Muscle layer of colon (tissue), 2 donors: ENCODE results near the gene TNIK.
A peak's percentile ranks its signal among the peaks of the same experiment; 100 is the strongest.

Experiments
- H3K27ac ChIP-seq: one replicate; pipeline ENCODE4 v1.7.0; 2013; ENCODE audit warnings: low read depth, mild to moderate bottlenecking, low read length, moderate library complexity
- H3K27me3 ChIP-seq, 2 donors: one replicate each; pipeline ENCODE4 v1.7.0; 2013; ENCODE audit warnings: low read length in 2 of 2, mild to moderate bottlenecking in 2 of 2; ENCODE audit not compliant: insufficient read depth in 2 of 2, control insufficient read depth in 1 of 2
- H3K36me3 ChIP-seq: one replicate; pipeline ENCODE4 v1.7.0; 2013; ENCODE audit warnings: mild to moderate bottlenecking, low read length; ENCODE audit not compliant: insufficient read depth
- H3K4me1 ChIP-seq: one replicate; pipeline ENCODE4 v1.7.0; 2013; ENCODE audit warnings: mild to moderate bottlenecking, low read length; ENCODE audit not compliant: insufficient read depth
- H3K4me3 ChIP-seq, 2 donors: one replicate each; pipeline ENCODE4 v1.7.0; 2013; ENCODE audit warnings: low read length in 2 of 2, low read depth in 1 of 2, mild to moderate bottlenecking in 1 of 2, moderate library complexity in 1 of 2
- H3K9ac ChIP-seq: one replicate; pipeline ENCODE4 v1.7.0; 2013; ENCODE audit warnings: low read length
- H3K9me3 ChIP-seq: one replicate; pipeline ENCODE4 v1.7.0; 2013; ENCODE audit warnings: mild to moderate bottlenecking, low read length
- donor health status: abdominal sarcoma.
- donor health status: Adenocarcinoma of cecum.

The TNIK gene

DNA sequence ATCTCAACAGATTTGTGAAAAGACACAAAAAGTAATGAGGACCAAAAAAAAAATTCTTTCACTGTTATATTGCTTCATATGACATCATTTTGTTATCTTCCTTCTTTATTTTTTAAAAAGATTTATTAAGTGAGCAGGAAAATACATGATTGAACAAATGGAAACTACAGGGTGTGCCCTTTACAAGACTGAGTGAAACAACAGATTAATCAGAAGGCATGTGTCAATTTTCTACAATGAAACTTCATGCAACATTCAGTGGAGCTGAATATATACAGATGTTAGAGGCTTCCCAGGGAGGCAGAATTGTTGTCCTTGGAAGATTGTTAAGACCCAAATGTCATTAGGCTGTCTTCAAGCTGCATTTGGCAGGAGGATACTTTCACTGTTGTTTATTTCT, 405.3 kb downstream of the TNIK start:
- H3K27me3 ChIP-seq = no peaks in the 10 kb centered on the region
- H3K9ac ChIP-seq = no peak overlapping the region
- H3K9me3 ChIP-seq = no peaks in the 10 kb centered on the region
- H3K27ac ChIP-seq = no peak overlapping the region
- no peaks in the 10 kb centered on the region for H3K4me1 ChIP-seq
- no peaks in the 10 kb centered on the region for H3K36me3 ChIP-seq
- H3K4me3 ChIP-seq = no peak overlapping the region

DNA sequence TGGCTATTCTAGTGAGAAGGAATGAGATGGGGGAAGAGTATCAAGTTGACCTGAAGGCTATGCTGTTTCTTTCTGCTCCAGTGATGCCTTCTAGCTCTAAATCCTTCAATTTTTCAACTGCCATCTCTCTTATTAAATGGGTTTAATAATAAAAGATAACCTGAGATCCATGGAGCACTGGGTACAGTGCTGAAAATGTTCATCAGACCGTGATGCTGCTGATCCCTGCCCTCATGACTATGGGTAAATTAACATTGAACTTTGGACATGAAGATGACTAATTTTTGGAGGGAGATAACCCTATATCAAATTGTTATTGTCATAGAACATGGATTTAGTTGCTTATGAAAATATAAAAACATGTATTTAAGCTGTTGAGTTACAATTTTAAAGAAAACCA, 406.0 kb downstream of the TNIK start:
- H3K4me3 ChIP-seq = no peak overlapping the region
- no peak overlapping the region for H3K27ac ChIP-seq
- H3K9ac ChIP-seq = no peak overlapping the region
- H3K9me3 ChIP-seq = no peaks in the 10 kb centered on the region
- H3K36me3 ChIP-seq = no peaks in the 10 kb centered on the region
- no peaks in the 10 kb centered on the region for H3K27me3 ChIP-seq
- H3K4me1 ChIP-seq = no peaks in the 10 kb centered on the region

DNA sequence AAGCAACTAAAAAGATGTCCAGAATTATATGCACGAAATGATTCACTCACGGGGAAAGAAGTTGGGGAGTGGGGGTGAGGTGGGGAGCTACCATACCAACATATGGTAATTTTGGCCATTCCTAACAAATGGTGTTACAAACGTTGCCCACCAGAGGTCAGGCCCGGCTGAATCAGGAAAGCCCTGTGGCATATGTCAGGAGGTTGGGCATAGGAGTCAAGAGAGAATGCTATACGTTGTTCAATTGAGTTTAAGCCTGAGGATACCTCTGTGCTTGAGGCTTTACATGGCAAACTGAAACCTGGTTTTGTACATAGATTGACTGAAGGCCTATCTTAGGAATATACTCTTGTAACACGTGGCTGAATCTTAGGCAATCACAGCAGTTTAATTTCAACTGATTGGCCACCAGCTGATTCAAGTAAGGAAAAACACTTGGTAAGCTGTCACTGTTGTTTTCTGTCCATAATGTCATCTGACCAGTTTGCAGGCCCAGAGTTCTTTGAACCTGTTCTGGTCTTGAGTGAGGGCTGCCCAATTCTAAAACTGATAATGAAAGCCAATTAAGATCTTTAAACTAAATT, 410.3 kb downstream of the TNIK start:
- H3K9me3 ChIP-seq = no peaks in the 10 kb centered on the region
- no peaks in the 10 kb centered on the region for H3K27me3 ChIP-seq
- no peak overlapping the region for H3K9ac ChIP-seq
- H3K4me3 ChIP-seq = no peak overlapping the region
- H3K4me1 ChIP-seq = no peaks in the 10 kb centered on the region
- no peaks in the 10 kb centered on the region for H3K36me3 ChIP-seq
- no peak overlapping the region for H3K27ac ChIP-seq

- Histone ChIP-seq H3K4me1 (no peaks in the 10 kb centered on the region), H3K9me3 (no peaks in the 10 kb centered on the region), H3K9ac (no peak overlapping the region), H3K4me3 (no peak overlapping the region), H3K36me3 (no peaks in the 10 kb centered on the region), H3K27me3 (no peaks in the 10 kb centered on the region), H3K27ac (no peak overlapping the region)
Measured at GRCh38 chr3:171046760-171047159, 413.4 kb downstream of the TNIK start.

GRCh38 chr3:171044835-171045793, 415.1 kb downstream of the TNIK start:
- H3K27ac ChIP-seq = no peak overlapping the region
- no peaks in the 10 kb centered on the region for H3K4me1 ChIP-seq
- no peaks in the 10 kb centered on the region for H3K9me3 ChIP-seq
- no peak overlapping the region for H3K4me3 ChIP-seq
- no peak overlapping the region for H3K9ac ChIP-seq
- H3K27me3 ChIP-seq = no peaks in the 10 kb centered on the region
- no peaks in the 10 kb centered on the region for H3K36me3 ChIP-seq

DNA sequence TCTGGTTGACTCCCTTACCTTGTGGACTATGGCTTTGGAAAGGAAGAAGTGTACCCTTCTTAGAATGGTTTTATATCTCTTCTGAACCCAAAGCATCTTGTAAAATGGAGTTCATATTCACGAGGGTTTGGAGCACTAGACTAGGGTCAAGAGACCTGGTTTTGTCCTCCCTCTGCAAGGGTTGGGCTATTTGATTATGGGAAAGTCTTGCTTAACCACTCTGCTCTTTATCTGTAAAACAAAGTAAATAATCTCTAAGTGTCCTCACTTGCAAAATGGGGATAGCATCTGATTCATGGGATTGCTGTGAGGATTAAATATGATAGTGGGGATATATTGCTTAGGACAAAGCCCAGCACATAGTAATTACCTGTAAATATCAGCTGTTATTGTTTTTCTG, 415.8 kb downstream of the TNIK start:
- Histone ChIP-seq H3K4me1 (no peaks in the 10 kb centered on the region), H3K4me3 (no peak overlapping the region), H3K9me3 (no peaks in the 10 kb centered on the region)

DNA sequence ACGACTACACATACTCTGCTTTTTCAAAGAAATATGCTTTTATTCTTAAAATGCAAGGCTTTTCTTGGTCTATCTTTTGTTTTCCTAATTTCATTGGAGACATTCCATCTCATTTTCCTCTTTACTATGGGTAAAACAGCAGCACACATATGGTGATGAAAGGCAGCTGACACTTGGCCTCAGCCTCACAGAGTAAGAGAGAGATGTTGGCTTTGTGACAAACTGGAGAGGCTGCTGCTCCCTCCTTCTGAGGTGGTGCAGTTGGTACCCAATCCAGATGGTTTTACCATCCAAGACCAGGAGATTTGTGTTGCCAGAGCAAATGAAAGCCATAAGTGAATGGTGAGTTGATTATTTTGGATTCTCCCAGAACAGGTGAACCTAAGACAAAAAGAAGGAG, 420.5 kb downstream of the TNIK start:
- H3K4me3 ChIP-seq = no peak overlapping the region
- H3K9ac ChIP-seq = no peak overlapping the region
- no peaks in the 10 kb centered on the region for H3K9me3 ChIP-seq
- H3K36me3 ChIP-seq = no peaks in the 10 kb centered on the region
- no peak overlapping the region for H3K27ac ChIP-seq
- H3K27me3 ChIP-seq = no peaks in the 10 kb centered on the region
- H3K4me1 ChIP-seq = no peaks in the 10 kb centered on the region

More for the DNA sequence above, 415.8 kb downstream of the TNIK start:
- Histone ChIP-seq H3K27ac (no peak overlapping the region), H3K9ac (no peak overlapping the region), H3K36me3 (no peaks in the 10 kb centered on the region), H3K27me3 (no peaks in the 10 kb centered on the region)

DNA sequence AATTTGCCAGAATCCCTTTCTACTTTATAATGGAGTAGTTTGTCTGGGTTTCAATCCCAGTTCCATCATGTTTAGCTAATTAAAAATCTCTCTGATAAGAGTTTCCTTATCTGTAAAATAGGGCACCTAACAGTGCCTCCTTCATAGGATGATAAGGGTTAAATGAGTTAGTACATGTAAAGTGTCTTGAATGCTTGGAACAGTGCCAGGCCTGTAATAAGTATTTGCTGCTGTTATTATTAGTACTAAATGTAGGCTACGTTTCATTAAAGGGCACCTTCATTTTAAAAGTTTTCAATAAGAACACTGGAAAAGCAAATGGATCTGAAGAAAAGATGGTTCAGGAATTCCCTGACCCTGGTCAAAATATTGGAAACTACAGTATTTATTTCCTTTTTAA, 421.9 kb downstream of the TNIK start:
- Histone ChIP-seq H3K36me3 (no peaks in the 10 kb centered on the region), H3K9ac (no peak overlapping the region), H3K27ac (no peak overlapping the region), H3K27me3 (no peaks in the 10 kb centered on the region), H3K4me3 (no peak overlapping the region), H3K4me1 (no peaks in the 10 kb centered on the region), H3K9me3 (no peaks in the 10 kb centered on the region)

GRCh38 chr3:171028779-171029232, 431.4 kb downstream of the TNIK start:
- H3K9ac ChIP-seq = no peak overlapping the region
- H3K4me3 ChIP-seq = peak overlapping the region in 1 of 2 donors; percentile 52
- no peaks in the 10 kb centered on the region for H3K27me3 ChIP-seq
- H3K9me3 ChIP-seq = no peaks in the 10 kb centered on the region
- peaks cover 4% of the 10 kb centered on the region for H3K4me1 ChIP-seq
- no peaks in the 10 kb centered on the region for H3K36me3 ChIP-seq
- H3K27ac ChIP-seq = no peak overlapping the region

DNA sequence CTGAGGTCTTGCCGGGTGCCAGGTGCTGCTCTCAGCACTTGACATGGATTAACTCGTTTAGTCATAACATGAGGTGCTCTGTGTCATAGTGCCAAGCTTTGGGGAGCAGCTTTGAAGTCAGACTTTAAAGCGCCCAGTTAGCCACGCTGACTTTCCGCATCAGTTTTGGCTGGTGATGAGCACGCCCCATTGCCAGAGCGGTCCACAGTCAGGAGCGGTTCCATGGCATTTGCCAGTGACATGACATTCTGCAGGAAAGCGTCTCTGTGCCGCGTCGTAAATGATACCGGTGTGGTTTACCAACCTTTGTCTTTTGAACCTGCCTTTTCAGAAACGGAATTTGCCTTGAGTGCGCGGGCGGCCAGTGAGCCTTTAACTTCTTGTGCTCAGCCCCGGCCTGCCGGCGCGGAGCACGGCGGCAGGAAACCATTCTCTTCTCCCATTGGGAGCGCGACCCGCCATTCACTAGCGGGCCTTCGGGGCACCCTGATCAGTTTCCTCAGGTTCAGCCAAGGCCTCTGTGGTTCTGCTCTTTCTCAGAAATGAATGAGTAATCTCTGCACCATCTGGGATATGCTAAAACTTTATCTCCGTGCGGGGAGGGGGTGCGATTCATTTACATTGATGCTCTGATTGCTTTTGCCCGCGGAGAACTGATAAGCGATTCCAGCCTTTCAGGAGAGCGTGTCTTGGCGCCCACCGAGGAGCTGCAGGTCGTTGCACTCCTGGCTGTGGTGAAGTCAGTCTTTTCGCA, 432.0 kb downstream of the TNIK start:
- peaks cover 4% of the 10 kb centered on the region for H3K4me1 ChIP-seq
- H3K4me3 ChIP-seq = peak overlapping the region; percentile 38 to 52
- H3K27ac ChIP-seq = no peak overlapping the region
- H3K9ac ChIP-seq = no peak overlapping the region
- no peaks in the 10 kb centered on the region for H3K36me3 ChIP-seq
- H3K27me3 ChIP-seq = no peaks in the 10 kb centered on the region
- no peaks in the 10 kb centered on the region for H3K9me3 ChIP-seq

DNA sequence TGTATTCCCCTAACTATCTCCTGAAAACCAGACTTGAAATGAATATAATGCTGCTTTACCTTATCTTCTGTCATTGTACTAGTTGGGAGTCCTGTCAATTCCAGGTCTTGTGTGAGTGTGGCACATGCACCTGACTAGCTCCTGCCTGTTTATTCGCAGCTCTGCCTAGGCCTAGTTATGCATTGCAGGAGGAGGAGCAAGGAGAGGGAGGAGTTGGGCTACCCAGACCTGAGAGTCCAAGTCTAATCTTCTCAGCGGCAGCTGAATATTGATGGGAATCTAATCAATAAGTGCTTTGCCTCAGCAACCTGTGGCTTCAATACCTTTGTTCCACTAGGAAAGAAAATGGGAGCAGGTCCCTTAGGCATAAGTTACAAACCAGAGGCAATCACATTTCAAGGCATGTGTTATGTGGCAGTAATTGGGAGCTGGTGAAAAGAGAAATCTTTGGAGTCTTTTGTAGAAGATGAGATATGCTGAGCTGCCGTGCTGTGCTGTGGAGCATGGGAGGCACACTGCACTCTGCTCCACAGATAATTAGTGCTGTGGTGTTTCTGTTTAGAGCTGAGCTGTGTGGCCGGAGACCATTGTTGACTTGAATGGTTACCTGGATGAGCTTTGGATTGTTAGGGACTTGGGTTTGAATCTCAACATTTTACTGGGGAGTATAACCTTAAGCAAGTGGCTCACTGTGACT, 433.5 kb downstream of the TNIK start, which contains the start of gene SLC2A2:
Gene SLC2A2, minus strand, starts transcription at position 124 of the 697 bp plus-strand sequence. Its CDS starts 50 bp downstream, at position 74.
- Histone ChIP-seq H3K4me1 (peaks cover 4% of the 10 kb centered on the region), H3K9me3 (no peaks in the 10 kb centered on the region), H3K27me3 (no peaks in the 10 kb centered on the region), H3K4me3 (no peak within 1 kb of the TSS), H3K36me3 (no peaks in the 10 kb centered on the region), H3K27ac (no peak within 1 kb of the TSS), H3K9ac (no peak within 1 kb of the TSS)
